ENCODE measurements around the gene ANKRD13C.

Gene ANKRD13C

DNA sequence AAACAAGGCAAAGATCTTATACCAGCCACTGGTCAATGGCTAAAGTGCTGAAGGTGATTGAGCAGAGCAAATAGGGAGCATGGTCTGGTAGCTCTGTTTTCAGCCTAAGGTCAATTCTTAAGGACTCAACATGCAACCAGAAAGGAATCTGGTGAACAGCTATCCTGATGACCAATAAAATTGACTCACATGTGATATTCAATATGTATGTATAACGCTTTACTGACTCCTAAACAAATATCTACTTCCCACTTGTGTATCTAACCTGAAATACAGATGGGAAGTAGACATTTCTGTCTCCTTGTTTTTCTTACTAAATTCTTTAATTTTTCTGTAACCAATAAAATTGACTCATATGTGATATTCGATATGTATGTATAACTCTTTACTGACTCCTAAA, 31.6 kb upstream of the ANKRD13C start:
- Histone ChIP-seq H3K4me1 (ENCODE audit: control insufficient read depth in 1 of 2, insufficient read depth in 2 of 2, low read length in 2 of 2) (no peaks in the 10 kb centered on the region), H2AFZ (ENCODE audit: insufficient read depth, low read length, poor library complexity) (no peak overlapping the region), H3K79me1 (ENCODE audit: low read length) (no peaks in the 10 kb centered on the region), H2BK120ac (ENCODE audit: insufficient read depth, low read length, poor library complexity) (no peak overlapping the region), H2AK5ac (ENCODE audit: low read length) (no peak overlapping the region), H3K23ac (ENCODE audit: low read length) (no peak overlapping the region), H3K14ac (ENCODE audit: low read length) (no peak overlapping the region), H3K9ac (ENCODE audit: low read length) (no peak overlapping the region), H2BK12ac (ENCODE audit: low read length) (no peak overlapping the region), H3K9me3 (ENCODE audit: insufficient read depth, low read depth, low read length) (no peaks in the 10 kb centered on the region), H4K12ac (ENCODE audit: low read depth, low read length) (no peak overlapping the region), H2BK5ac (ENCODE audit: low read depth, low read length, poor library complexity) (no peak overlapping the region), H3K4me3 (ENCODE audit: low read depth, low read length) (no peak overlapping the region), H3K27ac (ENCODE audit: low read depth, low read length) (no peak overlapping the region), H3K4me2 (ENCODE audit: low read length) (no peak overlapping the region), H3K27me3 (ENCODE audit: insufficient read depth, low read length) (no peaks in the 10 kb centered on the region), H4K8ac (ENCODE audit: low read depth, low read length) (no peak overlapping the region), H3K36me3 (ENCODE audit: control insufficient read depth in 1 of 2, insufficient read depth in 2 of 2, low read length in 2 of 2) (no peaks in the 10 kb centered on the region), H4K91ac (ENCODE audit: low read depth, low read length) (no peak overlapping the region), H3K4ac (ENCODE audit: low read depth, low read length) (no peak overlapping the region), H3K18ac (ENCODE audit: low read length) (no peak overlapping the region), H3K79me2 (ENCODE audit: control insufficient read depth, insufficient read depth, low read length, poor library complexity) (no peaks in the 10 kb centered on the region)
- no peak for DNase-seq
- WGBS (ENCODE audit: extremely low coverage, insufficient coverage, insufficient read length), result no CpG with 5 or more reads among the region's 2 CpGs

- no peak overlapping the region for H2AK5ac ChIP-seq (ENCODE audit: low read length)
- no peak overlapping the region for H3K4ac ChIP-seq (ENCODE audit: low read depth, low read length)
- H3K14ac ChIP-seq (ENCODE audit: low read length), result no peak overlapping the region
- no peak overlapping the region for H3K23ac ChIP-seq (ENCODE audit: low read length)
- DNase-seq, result no peak
- H3K9ac ChIP-seq (ENCODE audit: low read length), result no peak overlapping the region
- no peak overlapping the region for H4K12ac ChIP-seq (ENCODE audit: low read depth, low read length)
- H3K79me1 ChIP-seq (ENCODE audit: low read length), result no peaks in the 10 kb centered on the region
- no peaks in the 10 kb centered on the region for H3K36me3 ChIP-seq (ENCODE audit: control insufficient read depth in 1 of 2, insufficient read depth in 2 of 2, low read length in 2 of 2)
- no peaks in the 10 kb centered on the region for H3K9me3 ChIP-seq (ENCODE audit: insufficient read depth, low read depth, low read length)
- no peaks in the 10 kb centered on the region for H3K27me3 ChIP-seq (ENCODE audit: insufficient read depth, low read length)
- H2AFZ ChIP-seq (ENCODE audit: insufficient read depth, low read length, poor library complexity), result no peak overlapping the region
- no peaks in the 10 kb centered on the region for H3K79me2 ChIP-seq (ENCODE audit: control insufficient read depth, insufficient read depth, low read length, poor library complexity)
- H3K4me2 ChIP-seq (ENCODE audit: low read length), result no peak overlapping the region
- no peaks in the 10 kb centered on the region for H3K4me1 ChIP-seq (ENCODE audit: control insufficient read depth in 1 of 2, insufficient read depth in 2 of 2, low read length in 2 of 2)
- no peak overlapping the region for H3K18ac ChIP-seq (ENCODE audit: low read length)
- H4K8ac ChIP-seq (ENCODE audit: low read depth, low read length), result no peak overlapping the region
- no peak overlapping the region for H2BK5ac ChIP-seq (ENCODE audit: low read depth, low read length, poor library complexity)
- H2BK12ac ChIP-seq (ENCODE audit: low read length), result no peak overlapping the region
- no peak overlapping the region for H3K27ac ChIP-seq (ENCODE audit: low read depth, low read length)
- no peak overlapping the region for H3K4me3 ChIP-seq (ENCODE audit: low read depth, low read length)
- H4K91ac ChIP-seq (ENCODE audit: low read depth, low read length), result no peak overlapping the region
- WGBS (ENCODE audit: extremely low coverage, insufficient coverage, insufficient read length), result no CpG with 5 or more reads among the region's 6 CpGs
- no peak overlapping the region for H2BK120ac ChIP-seq (ENCODE audit: insufficient read depth, low read length, poor library complexity)
These were observed 31.0 kb upstream of the ANKRD13C start for GRCh38 chr1:70385477-70385876.

DNA sequence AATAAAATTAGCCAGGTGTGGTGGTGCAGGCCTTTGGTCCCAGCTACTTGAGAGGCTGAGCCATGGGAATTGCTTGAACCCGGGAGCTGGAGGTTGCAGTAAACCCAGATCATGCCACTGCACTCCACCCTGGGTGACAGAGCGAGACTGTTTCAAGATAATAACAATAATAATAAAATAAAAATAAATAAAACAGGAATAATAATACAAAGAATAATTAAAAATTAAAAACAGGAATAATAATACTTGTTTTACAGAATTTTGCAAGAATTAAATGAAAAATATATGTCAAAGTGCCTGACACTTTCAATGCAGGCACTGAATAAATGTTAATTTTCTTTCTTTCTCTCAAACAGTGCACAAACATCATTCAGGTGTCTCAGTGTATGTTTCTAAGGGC, 30.0 kb upstream of the ANKRD13C start:
- Histone ChIP-seq H2BK5ac (ENCODE audit: low read depth, low read length, poor library complexity) (no peak overlapping the region), H3K36me3 (ENCODE audit: control insufficient read depth in 1 of 2, insufficient read depth in 2 of 2, low read length in 2 of 2) (no peaks in the 10 kb centered on the region), H3K4me2 (ENCODE audit: low read length) (no peak overlapping the region), H3K4me3 (ENCODE audit: low read depth, low read length) (no peak overlapping the region), H3K23ac (ENCODE audit: low read length) (no peak overlapping the region), H3K9me3 (ENCODE audit: insufficient read depth, low read depth, low read length) (no peaks in the 10 kb centered on the region), H2AK5ac (ENCODE audit: low read length) (no peak overlapping the region), H2BK120ac (ENCODE audit: insufficient read depth, low read length, poor library complexity) (no peak overlapping the region), H2AFZ (ENCODE audit: insufficient read depth, low read length, poor library complexity) (no peak overlapping the region), H4K8ac (ENCODE audit: low read depth, low read length) (no peak overlapping the region), H3K18ac (ENCODE audit: low read length) (no peak overlapping the region), H3K4me1 (ENCODE audit: control insufficient read depth in 1 of 2, insufficient read depth in 2 of 2, low read length in 2 of 2) (no peaks in the 10 kb centered on the region), H4K12ac (ENCODE audit: low read depth, low read length) (no peak overlapping the region), H3K27ac (ENCODE audit: low read depth, low read length) (no peak overlapping the region), H3K27me3 (ENCODE audit: insufficient read depth, low read length) (no peaks in the 10 kb centered on the region), H2BK12ac (ENCODE audit: low read length) (no peak overlapping the region), H3K9ac (ENCODE audit: low read length) (no peak overlapping the region), H3K79me2 (ENCODE audit: control insufficient read depth, insufficient read depth, low read length, poor library complexity) (no peaks in the 10 kb centered on the region), H4K91ac (ENCODE audit: low read depth, low read length) (no peak overlapping the region), H3K4ac (ENCODE audit: low read depth, low read length) (no peak overlapping the region), H3K14ac (ENCODE audit: low read length) (no peak overlapping the region), H3K79me1 (ENCODE audit: low read length) (no peaks in the 10 kb centered on the region)
- DNase-seq, result no peak
- WGBS (ENCODE audit: extremely low coverage, insufficient coverage, insufficient read length), result no CpG with 5 or more reads among the region's 2 CpGs

GRCh38 chr1:70383483-70383882, 29.0 kb upstream of the ANKRD13C start:
- Histone ChIP-seq H3K14ac (ENCODE audit: low read length) (no peak overlapping the region), H3K79me2 (ENCODE audit: control insufficient read depth, insufficient read depth, low read length, poor library complexity) (no peaks in the 10 kb centered on the region), H3K23ac (ENCODE audit: low read length) (no peak overlapping the region), H3K18ac (ENCODE audit: low read length) (no peak overlapping the region), H3K4me3 (ENCODE audit: low read depth, low read length) (no peak overlapping the region), H4K12ac (ENCODE audit: low read depth, low read length) (no peak overlapping the region), H3K4ac (ENCODE audit: low read depth, low read length) (no peak overlapping the region), H3K27me3 (ENCODE audit: insufficient read depth, low read length) (no peaks in the 10 kb centered on the region), H3K9me3 (ENCODE audit: insufficient read depth, low read depth, low read length) (no peaks in the 10 kb centered on the region), H4K91ac (ENCODE audit: low read depth, low read length) (no peak overlapping the region), H3K4me1 (ENCODE audit: control insufficient read depth in 1 of 2, insufficient read depth in 2 of 2, low read length in 2 of 2) (no peaks in the 10 kb centered on the region), H3K36me3 (ENCODE audit: control insufficient read depth in 1 of 2, insufficient read depth in 2 of 2, low read length in 2 of 2) (no peaks in the 10 kb centered on the region), H2AFZ (ENCODE audit: insufficient read depth, low read length, poor library complexity) (no peak overlapping the region), H2BK5ac (ENCODE audit: low read depth, low read length, poor library complexity) (no peak overlapping the region), H3K4me2 (ENCODE audit: low read length) (no peak overlapping the region), H2AK5ac (ENCODE audit: low read length) (no peak overlapping the region), H2BK120ac (ENCODE audit: insufficient read depth, low read length, poor library complexity) (no peak overlapping the region), H3K79me1 (ENCODE audit: low read length) (no peaks in the 10 kb centered on the region), H3K9ac (ENCODE audit: low read length) (no peak overlapping the region), H3K27ac (ENCODE audit: low read depth, low read length) (no peak overlapping the region), H4K8ac (ENCODE audit: low read depth, low read length) (no peak overlapping the region), H2BK12ac (ENCODE audit: low read length) (no peak overlapping the region)
- WGBS (ENCODE audit: extremely low coverage, insufficient coverage, insufficient read length), result no CpG with 5 or more reads among the region's 3 CpGs
- DNase-seq, result no peak

DNA sequence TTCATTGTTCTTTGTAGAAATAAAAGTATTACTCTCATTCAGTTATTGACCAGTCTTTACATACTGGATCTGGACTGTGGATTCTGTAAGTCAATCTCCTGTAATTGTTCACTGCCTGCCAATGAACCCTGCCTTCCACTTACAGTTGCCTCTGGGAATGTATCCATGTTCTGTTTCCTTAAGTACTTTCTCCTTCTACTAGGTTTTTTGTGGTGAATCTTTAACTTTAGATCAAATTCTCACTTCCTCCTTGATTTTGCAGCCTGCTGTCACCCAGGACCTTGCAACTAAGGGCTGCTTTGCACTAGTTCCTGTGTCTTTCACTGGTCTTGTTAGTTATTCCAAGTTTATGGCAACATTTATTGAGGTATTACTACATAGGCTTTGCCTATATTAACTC, 28.2 kb upstream of the ANKRD13C start:
- Histone ChIP-seq H3K9me3 (ENCODE audit: insufficient read depth, low read depth, low read length) (no peaks in the 10 kb centered on the region), H2AFZ (ENCODE audit: insufficient read depth, low read length, poor library complexity) (no peak overlapping the region), H3K27me3 (ENCODE audit: insufficient read depth, low read length) (no peaks in the 10 kb centered on the region), H3K14ac (ENCODE audit: low read length) (no peak overlapping the region), H3K27ac (ENCODE audit: low read depth, low read length) (no peak overlapping the region), H3K79me1 (ENCODE audit: low read length) (no peaks in the 10 kb centered on the region), H4K8ac (ENCODE audit: low read depth, low read length) (no peak overlapping the region), H3K18ac (ENCODE audit: low read length) (no peak overlapping the region), H2BK12ac (ENCODE audit: low read length) (no peak overlapping the region), H3K4me2 (ENCODE audit: low read length) (no peak overlapping the region), H3K4me3 (ENCODE audit: low read depth, low read length) (no peak overlapping the region), H3K4me1 (ENCODE audit: control insufficient read depth in 1 of 2, insufficient read depth in 2 of 2, low read length in 2 of 2) (no peaks in the 10 kb centered on the region), H3K4ac (ENCODE audit: low read depth, low read length) (no peak overlapping the region), H2BK120ac (ENCODE audit: insufficient read depth, low read length, poor library complexity) (no peak overlapping the region), H4K12ac (ENCODE audit: low read depth, low read length) (no peak overlapping the region), H3K23ac (ENCODE audit: low read length) (no peak overlapping the region), H2BK5ac (ENCODE audit: low read depth, low read length, poor library complexity) (no peak overlapping the region), H2AK5ac (ENCODE audit: low read length) (no peak overlapping the region), H3K79me2 (ENCODE audit: control insufficient read depth, insufficient read depth, low read length, poor library complexity) (no peaks in the 10 kb centered on the region), H3K9ac (ENCODE audit: low read length) (no peak overlapping the region), H3K36me3 (ENCODE audit: control insufficient read depth in 1 of 2, insufficient read depth in 2 of 2, low read length in 2 of 2) (no peaks in the 10 kb centered on the region), H4K91ac (ENCODE audit: low read depth, low read length) (no peak overlapping the region)
- DNase-seq, result no peak

Data from trophoblast cell (in vitro differentiated cells and primary cell).